Epidermal melanocyte (primary cell): ENCODE data around the gene CA12.
A peak's percentile ranks its signal among the peaks of the same experiment; 100 is the strongest.

Experiments used
- DNase-seq: peaks from one replicate; pipeline ENCODE4 v3.0.0; 2011; ENCODE audit warnings: low spot score; ENCODE audit not compliant: insufficient read length

The CA12 gene

GRCh38 chr15:63379492-63380150 is 2.0 kb downstream of the CA12 start:
- no peak for DNase-seq

GRCh38 chr15:63378946-63379345 is 2.7 kb downstream of the CA12 start:
- no peak for DNase-seq

GRCh38 chr15:63374686-63375520 is 6.7 kb downstream of the CA12 start:
- peak; percentile 67 for DNase-seq

GRCh38 chr15:63373866-63374548 is 7.6 kb downstream of the CA12 start:
- DNase-seq = no peak

- no peak for DNase-seq
Observed at GRCh38 chr15:63373330-63373729, 8.3 kb downstream of the CA12 start.

GRCh38 chr15:63372753-63373152 is 8.9 kb downstream of the CA12 start:
- DNase-seq = no peak

- peak; percentile 75 for DNase-seq
Observed at GRCh38 chr15:63372018-63372705, 9.5 kb downstream of the CA12 start.

- no peak for DNase-seq
Observed at GRCh38 chr15:63371297-63371918, 10.2 kb downstream of the CA12 start.

GRCh38 chr15:63370764-63371163 is 10.9 kb downstream of the CA12 start:
- no peak for DNase-seq

GRCh38 chr15:63369781-63370180 is 11.9 kb downstream of the CA12 start:
- no peak for DNase-seq

- no peak for DNase-seq
Observed at GRCh38 chr15:63369296-63369695, 12.3 kb downstream of the CA12 start.

- no peak for DNase-seq
Observed at GRCh38 chr15:63368503-63368902, 13.1 kb downstream of the CA12 start.

- no peak for DNase-seq
Observed at GRCh38 chr15:63367900-63368299, 13.7 kb downstream of the CA12 start.

GRCh38 chr15:63367390-63367789 is 14.3 kb downstream of the CA12 start:
- DNase-seq = no peak

GRCh38 chr15:63366451-63366850 is 15.2 kb downstream of the CA12 start:
- no peak for DNase-seq

GRCh38 chr15:63365273-63365680 is 16.4 kb downstream of the CA12 start:
- DNase-seq = no peak

GRCh38 chr15:63364399-63365272 is 17.0 kb downstream of the CA12 start:
- DNase-seq = no peak

GRCh38 chr15:63363292-63363691 is 18.4 kb downstream of the CA12 start:
- no peak for DNase-seq

- DNase-seq = no peak
Observed at GRCh38 chr15:63362885-63363284, 18.8 kb downstream of the CA12 start.

GRCh38 chr15:63362196-63362595 is 19.4 kb downstream of the CA12 start:
- DNase-seq = no peak
